ENCODE measurements around the gene TSHZ3. TPM values are rescaled to one million over a fixed set of nuclear protein-coding genes. Genes with fewer than 3 reads are reported as not detected.

Gene TSHZ3
- total and polyA plus RNA-seq, 8 donors = 0.87 to 14.3 (median 5.9) TPM

- DNase-seq = no peak
- Histone ChIP-seq H3K27ac (no peak overlapping the region), H3K36me3 (no peaks in the 10 kb centered on the region), H3K4me1 (peaks cover 0 to 31% (median 12%) of the 10 kb centered on the region in 4 donors), H3K9me3 (no peaks in the 10 kb centered on the region), H3K4me3 (no peak overlapping the region), H3K27me3 (peaks cover 0 to 7% (median 0%) of the 10 kb centered on the region in 3 donors)
- TF ChIP-seq POLR2A (IDR thresholded peaks at IDR 0.05) (no peak), POLR2AphosphoS5 (IDR thresholded peaks at IDR 0.05) (no peak), EP300 (IDR thresholded peaks at IDR 0.05) (no peak), CTCF (IDR thresholded peaks at IDR 0.05) (no peak)
- 74 to 92% (median 77%) methylated on average over 3 to 4 of the region's 4 CpGs for WGBS, 5 donors
- intact Hi-C loops (cut with DNase I; ENCODE audit: low total_unique reads) = no loop called here
Measured at GRCh38 chr19:31266196-31266595, 83.0 kb downstream of the TSHZ3 start.

- no peak for DNase-seq
- Histone ChIP-seq H3K27me3 (peaks cover 0 to 7% (median 0%) of the 10 kb centered on the region in 3 donors), H3K36me3 (no peaks in the 10 kb centered on the region), H3K4me1 (peaks cover 0 to 34% (median 15%) of the 10 kb centered on the region in 4 donors), H3K27ac (no peak overlapping the region), H3K9me3 (no peaks in the 10 kb centered on the region), H3K4me3 (no peak overlapping the region)
- WGBS, 5 donors = 65 to 72% (median 72%) methylated on average over 9 of the region's 9 CpGs
- intact Hi-C loops (cut with DNase I; ENCODE audit: low total_unique reads) = no loop called here
- TF ChIP-seq CTCF (IDR thresholded peaks at IDR 0.05) (no peak), POLR2AphosphoS5 (IDR thresholded peaks at IDR 0.05) (no peak), POLR2A (IDR thresholded peaks at IDR 0.05) (no peak), EP300 (IDR thresholded peaks at IDR 0.05) (no peak)
Measured at GRCh38 chr19:31264041-31264778, 85.0 kb downstream of the TSHZ3 start.

DNA sequence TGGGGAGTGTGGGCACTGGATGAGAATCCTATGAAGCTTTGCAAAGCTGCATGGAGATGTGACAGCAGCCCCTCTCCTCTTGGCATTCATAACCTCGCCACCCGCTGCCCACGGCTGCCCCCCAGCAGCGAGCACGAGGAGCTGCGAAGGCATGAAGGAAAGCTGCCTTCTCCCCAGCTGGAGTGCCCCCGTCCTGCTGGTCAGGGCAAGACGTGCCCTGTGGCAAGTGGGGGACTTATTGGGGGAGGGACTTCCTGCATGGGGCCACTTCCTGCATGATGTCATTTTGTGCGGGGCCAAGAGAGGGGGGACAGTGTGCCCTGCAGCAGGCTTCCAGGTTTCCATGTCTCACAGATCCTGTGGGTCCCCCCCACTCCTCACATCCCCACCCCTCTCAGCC, 85.9 kb downstream of the TSHZ3 start:
- DNase-seq = peak in 1 of 2 donors; percentile 1
- intact Hi-C loops (cut with DNase I; ENCODE audit: low total_unique reads) = no loop called here
- Histone ChIP-seq H3K27ac (no peak overlapping the region), H3K4me1 (peaks cover 0 to 34% (median 15%) of the 10 kb centered on the region in 4 donors), H3K36me3 (no peaks in the 10 kb centered on the region), H3K4me3 (no peak overlapping the region), H3K9me3 (no peaks in the 10 kb centered on the region), H3K27me3 (peaks cover 0 to 7% (median 0%) of the 10 kb centered on the region in 3 donors)
- 72 to 91% (median 78%) methylated on average over 7 to 9 of the region's 9 CpGs for WGBS, 5 donors
- TF ChIP-seq POLR2A (IDR thresholded peaks at IDR 0.05) = no peak
- TF ChIP-seq EP300 (IDR thresholded peaks at IDR 0.05) = no peak
- no peak for TF ChIP-seq CTCF (IDR thresholded peaks at IDR 0.05)
- TF ChIP-seq POLR2AphosphoS5 (IDR thresholded peaks at IDR 0.05) = no peak

- WGBS, 5 donors = 56 to 72% (median 64%) methylated on average over 10 of the region's 10 CpGs
- Histone ChIP-seq H3K9me3 (no peaks in the 10 kb centered on the region), H3K27ac (peak overlapping the region in 1 of 5 donors; percentile 1), H3K27me3 (peaks cover 0 to 7% (median 0%) of the 10 kb centered on the region in 3 donors), H3K4me3 (no peak overlapping the region), H3K36me3 (no peaks in the 10 kb centered on the region), H3K4me1 (peaks cover 0 to 34% (median 15%) of the 10 kb centered on the region in 4 donors)
- TF ChIP-seq CTCF (IDR thresholded peaks at IDR 0.05) = no peak
- TF ChIP-seq POLR2AphosphoS5 (IDR thresholded peaks at IDR 0.05) = no peak
- TF ChIP-seq EP300 (IDR thresholded peaks at IDR 0.05) = no peak
- no peak for TF ChIP-seq POLR2A (IDR thresholded peaks at IDR 0.05)
- DNase-seq = peak in 1 of 2 donors; percentile 17
- intact Hi-C loops (cut with DNase I; ENCODE audit: low total_unique reads) = no loop called here
Measured at GRCh38 chr19:31262725-31263191, 86.5 kb downstream of the TSHZ3 start.

Data from stomach (tissue), 9 donors.